ENCODE measurements around the gene KRTAP12-3. TPM values are rescaled to one million over a fixed set of nuclear protein-coding genes. Genes with fewer than 3 reads are reported as not detected.
"Not testable (repeated sequence)": the region's sequence is repeated elsewhere in the genome, so short reads cannot be mapped to it uniquely, and the experiment has no call there.

KRTAP12-3 gene
- total RNA-seq, 1 experiment from 2014 or later: not detected

GRCh38 chr21:44682580-44683151, 24.9 kb downstream of the KRTAP12-3 start:
- Histone ChIP-seq H3K27ac (no peak overlapping the region), H3K27me3 (ENCODE audit: insufficient read depth, low read depth) (peaks cover 87% of the 10 kb centered on the region), H3K4me2 (no peak overlapping the region), H3K9me3 (ENCODE audit: insufficient read depth, low read depth) (no peaks in the 10 kb centered on the region), H2AFZ (no peak overlapping the region), H3K4me1 (replicated peaks; ENCODE audit: insufficient read depth) (no peaks in the 10 kb centered on the region), H3K9me2 (ENCODE audit: insufficient read depth) (no peaks in the 10 kb centered on the region), H4K20me1 (ENCODE audit: insufficient read depth) (no peaks in the 10 kb centered on the region), H3F3A (ENCODE audit: insufficient read depth, low read depth) (no peaks in the 10 kb centered on the region), H3K36me3 (ENCODE audit: low read depth) (no peaks in the 10 kb centered on the region), H3K4me3 (no peak overlapping the region), H3K79me2 (ENCODE audit: low read depth) (no peaks in the 10 kb centered on the region)
- TF ChIP-seq, protein P1, sequence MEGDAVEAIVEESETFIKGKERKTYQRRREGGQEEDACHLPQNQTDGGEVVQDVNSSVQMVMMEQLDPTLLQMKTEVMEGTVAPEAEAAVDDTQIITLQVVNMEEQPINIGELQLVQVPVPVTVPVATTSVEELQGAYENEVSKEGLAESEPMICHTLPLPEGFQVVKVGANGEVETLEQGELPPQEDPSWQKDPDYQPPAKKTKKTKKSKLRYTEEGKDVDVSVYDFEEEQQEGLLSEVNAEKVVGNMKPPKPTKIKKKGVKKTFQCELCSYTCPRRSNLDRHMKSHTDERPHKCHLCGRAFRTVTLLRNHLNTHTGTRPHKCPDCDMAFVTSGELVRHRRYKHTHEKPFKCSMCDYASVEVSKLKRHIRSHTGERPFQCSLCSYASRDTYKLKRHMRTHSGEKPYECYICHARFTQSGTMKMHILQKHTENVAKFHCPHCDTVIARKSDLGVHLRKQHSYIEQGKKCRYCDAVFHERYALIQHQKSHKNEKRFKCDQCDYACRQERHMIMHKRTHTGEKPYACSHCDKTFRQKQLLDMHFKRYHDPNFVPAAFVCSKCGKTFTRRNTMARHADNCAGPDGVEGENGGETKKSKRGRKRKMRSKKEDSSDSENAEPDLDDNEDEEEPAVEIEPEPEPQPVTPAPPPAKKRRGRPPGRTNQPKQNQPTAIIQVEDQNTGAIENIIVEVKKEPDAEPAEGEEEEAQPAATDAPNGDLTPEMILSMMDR (conservative IDR thresholded peaks at IDR 0.05): no peak
- no peak for TF ChIP-seq EZH2 (IDR thresholded peaks at IDR 0.05; ENCODE audit: low read depth)
- POLR2A ChIA-PET (ENCODE audit: unreplicated experiment): no interaction called here
- CTCF ChIA-PET: interaction anchor here (0.5 kb wide), 1 partner anchor 16 kb away, joined by 6 read pairs; no protein-coding TSS in a partner anchor
- BruUV-seq (replicated peaks): no TSS peak
- intact Hi-C loops (cut with micrococcal nuclease; ENCODE audit: unreplicated experiment): no loop called here
- no peak for DNase-seq

DNA sequence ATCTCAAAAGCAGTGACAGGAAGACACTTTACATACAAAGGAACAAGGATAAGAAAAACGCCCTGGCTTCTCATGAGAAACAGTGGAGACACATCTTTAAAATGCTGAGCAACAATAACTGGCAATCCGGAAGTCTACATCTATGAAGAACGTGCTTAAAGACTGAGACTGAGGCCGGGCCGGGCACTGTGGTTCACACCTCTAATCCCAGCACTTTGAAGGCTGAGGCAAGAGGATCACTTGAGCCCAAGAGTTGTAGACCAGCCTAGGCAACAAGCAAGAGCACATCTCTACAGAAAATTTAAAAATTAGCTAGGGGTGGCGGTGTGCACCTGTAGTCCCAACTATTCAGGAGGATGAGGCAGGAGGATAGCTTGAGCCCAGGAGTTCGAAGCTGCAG, 26.3 kb downstream of the KRTAP12-3 start:
- CTCF ChIA-PET: no interaction called here
- BruUV-seq (replicated peaks): no TSS peak
- intact Hi-C loops (cut with micrococcal nuclease; ENCODE audit: unreplicated experiment): no loop called here

GRCh38 chr21:44684483-44684882, 26.8 kb downstream of the KRTAP12-3 start:
- Histone ChIP-seq H3K9me2 (ENCODE audit: insufficient read depth) (no peaks in the 10 kb centered on the region), H3K27ac (no peak overlapping the region), H2AFZ (no peak overlapping the region), H3K9me3 (ENCODE audit: insufficient read depth, low read depth) (no peaks in the 10 kb centered on the region), H3K4me1 (replicated peaks; ENCODE audit: insufficient read depth) (no peaks in the 10 kb centered on the region), H3K27me3 (ENCODE audit: insufficient read depth, low read depth) (peaks cover 92% of the 10 kb centered on the region), H3K4me2 (no peak overlapping the region), H3K36me3 (ENCODE audit: low read depth) (no peaks in the 10 kb centered on the region), H3K4me3 (no peak overlapping the region), H3K79me2 (ENCODE audit: low read depth) (no peaks in the 10 kb centered on the region), H3F3A (ENCODE audit: insufficient read depth, low read depth) (no peaks in the 10 kb centered on the region), H4K20me1 (ENCODE audit: insufficient read depth) (no peaks in the 10 kb centered on the region)
- CTCF ChIA-PET: no interaction called here
- POLR2A ChIA-PET (ENCODE audit: unreplicated experiment): no interaction called here
- no peak for DNase-seq
- intact Hi-C loops (cut with micrococcal nuclease; ENCODE audit: unreplicated experiment): no loop called here
- no TSS peak for BruUV-seq (replicated peaks)
- no peak for TF ChIP-seq EZH2 (IDR thresholded peaks at IDR 0.05; ENCODE audit: low read depth)
- TF ChIP-seq, protein P1 (conservative IDR thresholded peaks at IDR 0.05): no peak

More for the DNA sequence above, 26.3 kb downstream of the KRTAP12-3 start:
- H3K4me1 ChIP-seq (replicated peaks; ENCODE audit: insufficient read depth): no peaks in the 10 kb centered on the region
- H3K79me2 ChIP-seq (ENCODE audit: low read depth): no peaks in the 10 kb centered on the region
- H4K20me1 ChIP-seq (ENCODE audit: insufficient read depth): no peaks in the 10 kb centered on the region
- peaks cover 91% of the 10 kb centered on the region for H3K27me3 ChIP-seq (ENCODE audit: insufficient read depth, low read depth)
- H3K4me2 ChIP-seq: no peak overlapping the region
- H3F3A ChIP-seq (ENCODE audit: insufficient read depth, low read depth): no peaks in the 10 kb centered on the region
- H3K27ac ChIP-seq: no peak overlapping the region
- no peak overlapping the region for H2AFZ ChIP-seq
- H3K4me3 ChIP-seq: no peak overlapping the region
- TF ChIP-seq EZH2 (IDR thresholded peaks at IDR 0.05; ENCODE audit: low read depth): no peak
- TF ChIP-seq, protein P1 (conservative IDR thresholded peaks at IDR 0.05): no peak
- no peaks in the 10 kb centered on the region for H3K36me3 ChIP-seq (ENCODE audit: low read depth)
- POLR2A ChIA-PET (ENCODE audit: unreplicated experiment): no interaction called here
- H3K9me3 ChIP-seq (ENCODE audit: insufficient read depth, low read depth): no peaks in the 10 kb centered on the region
- H3K9me2 ChIP-seq (ENCODE audit: insufficient read depth): no peaks in the 10 kb centered on the region
- DNase-seq: no peak

DNA sequence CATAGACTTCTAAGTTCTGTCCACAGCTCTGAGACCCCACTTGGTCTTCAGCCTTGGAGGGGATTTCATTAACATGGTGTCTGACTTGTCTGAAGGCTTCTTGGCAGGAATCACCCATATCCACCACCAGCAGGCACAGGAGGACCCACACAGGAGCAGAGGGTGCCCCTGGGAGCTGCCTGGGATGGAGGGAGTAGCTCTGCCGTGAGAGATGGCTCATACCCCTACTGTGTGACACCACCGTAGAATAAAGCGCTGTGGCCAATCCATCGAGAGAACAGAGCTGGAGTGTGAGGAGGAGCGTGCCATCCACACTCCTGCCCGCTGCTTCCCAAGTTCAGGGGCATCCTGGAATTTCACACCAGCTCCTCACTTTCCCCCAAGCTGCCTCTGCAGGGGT, 27.3 kb downstream of the KRTAP12-3 start:
- H3K79me2 ChIP-seq (ENCODE audit: low read depth); H3K9me2 ChIP-seq (ENCODE audit: insufficient read depth); H3K4me2 ChIP-seq; BruUV-seq (replicated peaks); H3K9me3 ChIP-seq (ENCODE audit: insufficient read depth, low read depth); H3F3A ChIP-seq (ENCODE audit: insufficient read depth, low read depth); H2AFZ ChIP-seq; H4K20me1 ChIP-seq (ENCODE audit: insufficient read depth); H3K4me3 ChIP-seq; intact Hi-C loops (cut with micrococcal nuclease; ENCODE audit: unreplicated experiment); H3K27ac ChIP-seq; DNase-seq; H3K36me3 ChIP-seq (ENCODE audit: low read depth); POLR2A ChIA-PET (ENCODE audit: unreplicated experiment); H3K4me1 ChIP-seq (replicated peaks; ENCODE audit: insufficient read depth); CTCF ChIA-PET: not testable (repeated sequence)
- H3K27me3 ChIP-seq (ENCODE audit: insufficient read depth, low read depth): peaks cover 92% of the 10 kb centered on the region

Measured in PC-9 (cell line).